Measurements from ENCODE around the gene CELF1. TPM values are rescaled to one million over a fixed set of nuclear protein-coding genes. Genes with fewer than 3 reads are reported as not detected.

Gene CELF1
- total and polyA plus RNA-seq, 9 of the 15 experiments (the other 6 are each of a cell fraction or from before 2014, with no cell fraction given): 11.3 to 142 (median 77.4) TPM

- peaks cover 0 to 13% of the 10 kb centered on the region in 2 experiments; a peak in 2 of 5 replicates for H3K4me1 ChIP-seq (replicated peaks in 1 of 2; ENCODE audit: control insufficient read depth in 2 of 2, insufficient read depth in 2 of 2, low read length in 2 of 2)
- BruUV-seq (replicated peaks): no TSS peak
- H3K9ac ChIP-seq (ENCODE audit: insufficient read depth in 1 of 2, low read depth in 2 of 2, low read length in 2 of 2): no peak overlapping the region; a peak in 1 of 4 replicates
- DNase-seq (ENCODE audit: extremely low read depth in 1 of 4, low spot score in 3 of 4): no peak
- peak overlapping the region; percentile 42; the same call in 1 of the 3 replicates for H3K27ac ChIP-seq (ENCODE audit: extremely low read depth, low read depth, low read length)
- no peak for FAIRE-seq
- ChIA-PET POLR2A (interaction anchor here (1.7 to 2.9 kb wide), 2 partner anchors 11 kb away, joined by 4 to 14 read pairs; no protein-coding TSS in a partner anchor), CTCF (ENCODE audit: low intra/inter-chr PET ratio) (no interaction called here)
- no peaks in the 10 kb centered on the region for H4K20me1 ChIP-seq (replicated peaks; ENCODE audit: control insufficient read depth, insufficient read depth, low read length)
- H3K79me2 ChIP-seq (ENCODE audit: control insufficient read depth, insufficient read depth, low read length): peaks cover 54% of the 10 kb centered on the region
- no peaks in the 10 kb centered on the region for H3K27me3 ChIP-seq (ENCODE audit: control insufficient read depth in 2 of 2, insufficient read depth in 2 of 2, low read length in 2 of 2)
- H3K9me3 ChIP-seq (replicated peaks; ENCODE audit: control insufficient read depth, insufficient read depth, low read depth, low read length): no peaks in the 10 kb centered on the region
- no peaks in the 10 kb centered on the region for H3K9me1 ChIP-seq (ENCODE audit: control insufficient read depth, insufficient read depth, low read length)
- no peak overlapping the region for H3K4me2 ChIP-seq (ENCODE audit: insufficient read depth, low read length)
- 35% methylated on average over 2 of the region's 2 CpGs for WGBS (ENCODE audit: insufficient coverage, low coverage, missing lambda C conversion rate)
- intact Hi-C loops (cut with micrococcal nuclease): loop anchor here (10.0 kb wide), 1 partner anchor 125 kb away; no protein-coding TSS in a partner anchor
- ATAC-seq: peak; percentile 72
- in situ Hi-C loops (cut with MboI): no loop called here
- TF ChIP-seq MAFK (IDR thresholded peaks at IDR 0.05; ENCODE audit: low read length) (peak; percentile 54; the same call in 1 of the 2 replicates), ZNF592 (IDR thresholded peaks at IDR 0.05) (0 out of 2 replicates have a peak, but pooled peaks have one; percentile 15), C11orf30 (IDR thresholded peaks at IDR 0.05; ENCODE audit: low read depth) (peak; percentile 86), NFE2 (IDR thresholded peaks at IDR 0.05; ENCODE audit: low read depth) (peak; percentile 59), MAFF (IDR thresholded peaks at IDR 0.05; ENCODE audit: low read length) (peak; percentile 59; the same call in 1 of the 2 replicates), HES1 (IDR thresholded peaks at IDR 0.05; ENCODE audit: low read depth) (no peak), CREB3 (tag; conservative IDR thresholded peaks at IDR 0.05; ENCODE audit: low read depth) (no peak), MED1 (CRISPR knock-in tag; IDR thresholded peaks at IDR 0.05; ENCODE audit: borderline replicate concordance) (no peak), ZNF316 (IDR thresholded peaks at IDR 0.05) (peak; percentile 91), MAFG (tag; conservative IDR thresholded peaks at IDR 0.05) (peak; percentile 80)
- no peak overlapping the region for H3K4me3 ChIP-seq
- peaks cover 70% of the 10 kb centered on the region for H3K36me3 ChIP-seq (ENCODE audit: control insufficient read depth, insufficient read depth, low read length)
- no peak overlapping the region for H2AFZ ChIP-seq (ENCODE audit: low read depth, low read length)
These were observed 63.6 kb downstream of the CELF1 start for GRCh38 chr11:47489395-47489755.
